ENCODE data around the gene FGFRL1.
"Not testable (repeated sequence)": the region's sequence is repeated elsewhere in the genome, so short reads cannot be mapped to it uniquely, and the experiment has no call there.

Gene FGFRL1

DNA sequence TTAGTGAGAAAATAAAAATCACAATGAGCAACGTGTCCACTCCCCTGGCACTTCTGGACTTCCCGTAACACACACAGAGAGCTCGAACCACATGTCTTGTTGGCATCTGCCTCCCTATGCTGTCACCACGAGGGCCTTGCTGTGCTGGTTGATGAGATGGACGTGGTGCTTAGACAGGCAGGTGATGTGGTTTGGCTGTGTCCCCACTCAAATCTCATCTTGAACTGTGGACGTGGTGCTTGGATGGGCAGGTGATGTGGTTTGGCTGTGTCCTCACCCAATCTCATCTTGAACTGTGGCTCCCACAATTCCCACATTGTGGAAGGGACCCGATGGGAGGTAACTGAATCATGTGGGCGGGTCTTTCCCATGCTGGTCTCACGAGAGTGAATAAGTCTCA is 40.0 kb downstream of the FGFRL1 start:
- DNase-seq (ENCODE audit: low read depth in 3 of 3), result no peak

DNA sequence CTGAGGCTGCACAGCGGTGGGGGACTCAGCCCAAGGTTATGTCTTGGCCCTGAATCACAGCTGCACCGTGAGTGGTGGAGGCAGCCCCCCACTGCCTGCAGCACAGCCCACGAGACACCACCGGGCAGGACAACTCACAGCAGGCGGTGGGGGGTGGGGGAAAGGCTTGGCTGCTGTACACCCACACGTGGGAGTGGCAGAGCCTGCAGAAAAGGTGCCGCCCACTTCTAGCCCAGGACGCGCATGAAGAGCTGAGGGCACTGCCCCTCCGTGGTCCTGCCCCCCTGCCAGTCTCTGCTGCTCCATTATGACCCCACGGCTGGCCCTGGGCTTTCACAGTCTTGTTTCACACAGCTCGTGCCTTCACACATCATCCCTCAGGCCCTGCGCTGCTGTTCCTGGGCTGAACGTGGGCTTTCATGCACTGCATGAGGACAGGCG is 40.8 kb downstream of the FGFRL1 start:
- no peak for DNase-seq (ENCODE audit: low read depth in 3 of 3)

DNA sequence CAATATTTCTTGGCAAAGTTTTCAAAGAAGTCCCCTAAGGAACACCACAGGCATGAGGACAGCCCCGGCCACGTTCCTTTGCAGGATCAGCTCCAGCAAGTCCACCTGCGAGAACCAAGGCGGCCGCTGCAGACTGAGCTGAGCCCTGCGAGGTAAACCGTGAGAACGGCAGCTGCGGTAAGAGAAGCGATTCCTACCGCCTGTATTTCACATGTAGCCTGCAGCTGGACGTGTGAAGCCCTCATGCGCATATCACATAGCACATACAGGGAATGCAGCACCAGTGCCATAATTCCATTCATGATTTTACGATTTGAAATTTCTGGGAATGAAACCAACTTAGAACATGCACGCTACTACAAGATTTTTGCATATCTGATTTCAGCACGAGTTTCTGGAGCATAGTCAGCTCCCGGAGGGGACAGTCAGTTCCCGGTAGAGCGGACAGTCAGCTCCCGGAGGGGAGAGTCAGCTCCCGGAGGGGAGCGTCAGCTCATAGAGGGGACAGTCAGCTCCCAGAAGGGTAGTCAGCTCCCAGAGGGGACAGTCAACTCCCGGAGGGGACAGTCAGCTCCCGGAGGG is 41.7 kb downstream of the FGFRL1 start:
- no peak for DNase-seq (ENCODE audit: low read depth in 3 of 3)

DNA sequence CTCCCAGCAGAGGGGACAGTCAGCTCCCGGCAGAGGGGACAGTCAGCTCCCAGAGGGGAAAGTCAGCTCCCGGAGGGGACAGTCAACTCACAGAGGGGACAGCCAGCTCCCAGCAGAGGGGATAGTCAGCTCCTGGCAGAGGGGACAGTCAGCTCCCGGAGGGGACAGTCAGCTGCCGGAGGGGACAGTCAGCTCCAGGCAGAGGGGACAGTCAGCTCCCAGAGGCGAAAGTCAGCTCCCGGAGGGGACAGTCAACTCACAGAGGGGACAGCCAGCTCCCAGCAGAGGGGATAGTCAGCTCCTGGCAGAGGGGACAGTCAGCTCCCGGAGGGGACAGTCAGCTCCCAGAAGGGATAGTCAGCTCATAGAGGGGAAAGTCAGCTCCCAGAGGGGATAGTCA is 42.5 kb downstream of the FGFRL1 start:
- not testable (repeated sequence) for DNase-seq (ENCODE audit: low read depth in 3 of 3)

DNA sequence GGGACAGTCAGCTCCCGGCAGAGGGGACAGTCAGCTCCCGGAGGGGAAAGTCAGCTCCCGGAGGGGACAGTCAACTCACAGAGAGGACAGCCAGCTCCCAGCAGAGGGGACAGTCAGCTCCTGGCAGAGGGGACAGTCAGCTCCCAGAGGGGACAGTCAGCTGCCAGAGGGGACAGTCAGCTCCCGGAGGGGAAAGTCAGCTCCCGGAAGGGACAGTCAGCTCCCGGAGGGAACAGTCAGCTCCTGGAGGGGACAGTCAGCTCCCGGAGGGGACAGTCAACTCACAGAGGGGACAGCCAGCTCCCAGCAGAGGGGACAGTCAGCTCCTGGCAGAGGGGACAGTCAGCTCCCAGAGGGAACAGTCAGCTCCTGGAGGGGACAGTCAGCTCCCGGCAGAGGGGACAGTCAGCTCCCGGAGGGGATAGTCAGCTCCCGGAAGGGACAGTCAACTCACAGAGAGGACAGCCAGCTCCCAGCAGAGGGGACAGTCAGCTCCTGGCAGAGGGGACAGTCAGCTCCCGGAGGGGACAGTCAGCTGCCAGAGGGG is 43.3 kb downstream of the FGFRL1 start:
- DNase-seq (ENCODE audit: low read depth in 3 of 3), result not testable (repeated sequence)

DNA sequence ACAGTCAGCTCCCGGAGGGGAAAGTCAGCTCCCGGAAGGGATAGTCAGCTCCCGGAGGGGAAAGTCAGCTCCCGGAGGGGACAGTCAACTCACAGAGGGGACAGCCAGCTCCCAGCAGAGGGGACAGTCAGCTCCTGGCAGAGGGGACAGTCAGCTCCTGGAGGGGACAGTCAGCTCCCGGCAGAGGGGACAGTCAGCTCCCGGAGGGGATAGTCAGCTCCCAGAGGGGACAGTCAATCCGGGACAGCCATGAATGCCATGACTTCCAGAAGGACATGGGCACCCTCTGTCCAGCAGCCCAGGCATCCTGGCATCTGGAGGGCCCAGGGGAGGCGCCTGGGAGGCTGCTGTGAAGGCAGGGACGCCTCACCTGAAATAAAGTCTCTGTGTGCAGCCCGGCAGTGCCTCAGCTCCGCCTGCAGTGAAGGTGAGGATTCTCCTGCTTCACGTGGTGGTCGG is 43.8 kb downstream of the FGFRL1 start:
- DNase-seq (ENCODE audit: low read depth in 3 of 3), result not testable (repeated sequence)

DNA sequence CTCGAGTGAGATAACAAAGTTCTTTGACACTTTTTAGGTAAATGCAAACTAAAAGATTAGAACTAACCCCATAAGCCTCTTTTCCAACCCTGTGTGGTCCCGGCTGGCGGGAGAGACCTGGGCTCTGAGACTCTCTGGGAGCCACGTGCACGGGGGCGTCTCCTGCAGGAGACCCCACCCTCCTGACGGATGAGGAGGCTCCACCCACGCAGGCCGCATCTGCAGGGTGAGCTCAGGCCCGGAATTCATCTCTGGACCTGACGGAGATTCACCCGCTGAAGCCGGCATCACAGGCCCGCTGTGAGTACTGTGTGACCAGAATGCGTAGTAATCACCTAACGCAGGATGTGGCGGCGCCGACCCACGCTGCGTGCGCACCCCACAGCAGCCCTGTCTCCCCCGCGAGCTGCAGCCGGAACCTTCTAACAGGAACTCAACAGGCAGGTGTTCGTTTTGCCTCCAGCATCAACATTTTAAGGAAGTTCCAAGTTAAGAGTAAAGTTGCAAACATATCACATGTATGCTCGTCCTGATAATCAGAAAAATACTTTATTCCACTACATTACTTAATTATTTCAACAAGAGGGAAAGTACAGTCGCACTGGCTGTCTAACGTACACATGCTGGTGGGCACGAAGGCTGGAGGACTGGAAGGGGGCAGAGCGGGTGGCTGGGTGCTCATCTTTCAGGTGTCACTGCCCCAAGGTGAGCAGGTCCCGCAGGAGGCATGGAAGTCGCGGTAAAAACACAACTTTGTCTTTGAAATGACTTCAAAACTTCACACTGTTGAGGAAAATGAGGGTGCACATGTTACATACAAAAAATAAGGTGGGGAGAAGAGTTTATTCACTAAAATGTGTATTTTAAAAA is 44.5 kb downstream of the FGFRL1 start:
- peak; percentile 55 to 71 (median 68) for DNase-seq (ENCODE audit: low read depth in 3 of 3)

DNA sequence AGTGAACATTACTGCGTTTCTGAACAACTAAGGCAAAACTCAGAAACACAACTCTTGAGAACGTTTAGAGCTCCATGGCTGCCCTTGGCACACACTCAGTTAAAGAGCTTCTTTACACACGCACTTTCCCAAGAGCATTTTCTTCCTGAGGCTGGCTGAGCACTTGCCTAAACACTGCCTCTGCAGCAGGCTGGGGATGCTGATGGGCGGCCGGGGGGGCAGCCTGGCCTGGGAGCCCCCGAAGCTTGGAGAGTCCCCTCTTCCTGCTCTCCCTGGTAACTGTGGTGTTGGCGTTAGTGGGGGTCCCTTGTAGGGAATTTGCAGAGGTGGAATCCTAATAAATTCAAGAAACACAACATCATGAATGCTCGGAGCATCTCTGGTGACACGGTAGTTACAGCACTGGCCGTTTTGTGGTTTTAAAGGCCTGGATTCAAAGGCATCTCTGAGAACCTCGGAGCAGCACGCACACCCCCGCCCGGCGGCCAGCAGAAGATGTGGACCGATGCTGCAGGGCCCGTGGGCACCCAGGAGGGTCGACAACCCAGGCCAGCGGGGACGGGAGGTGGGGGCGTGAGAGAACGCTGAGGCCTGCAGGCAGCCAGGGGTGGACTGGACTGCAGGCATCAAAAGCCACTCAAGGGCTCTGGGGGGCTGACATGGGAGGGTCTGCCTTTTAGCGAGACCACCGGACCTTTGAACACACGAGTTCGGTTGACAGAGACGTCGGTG is 45.4 kb downstream of the FGFRL1 start:
- DNase-seq (ENCODE audit: low read depth in 3 of 3), result no peak

DNA sequence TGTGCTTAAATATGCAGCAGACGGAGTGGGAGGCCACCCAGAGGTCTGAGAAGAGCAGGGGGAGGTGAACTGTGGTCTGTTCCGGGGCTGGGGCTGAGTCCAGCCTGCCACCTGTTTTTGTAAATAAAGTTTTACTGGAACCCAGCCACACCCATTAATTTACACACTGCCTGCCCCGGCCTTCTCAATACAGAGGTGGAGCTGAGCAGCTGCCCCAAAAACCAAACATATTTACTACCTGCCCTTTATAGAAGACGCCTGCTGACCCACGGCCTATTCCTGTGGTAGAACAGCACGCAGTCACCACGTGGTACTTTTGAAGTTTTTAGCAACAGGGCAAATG is 45.9 kb downstream of the FGFRL1 start:
- no peak for DNase-seq (ENCODE audit: low read depth in 3 of 3)

DNA sequence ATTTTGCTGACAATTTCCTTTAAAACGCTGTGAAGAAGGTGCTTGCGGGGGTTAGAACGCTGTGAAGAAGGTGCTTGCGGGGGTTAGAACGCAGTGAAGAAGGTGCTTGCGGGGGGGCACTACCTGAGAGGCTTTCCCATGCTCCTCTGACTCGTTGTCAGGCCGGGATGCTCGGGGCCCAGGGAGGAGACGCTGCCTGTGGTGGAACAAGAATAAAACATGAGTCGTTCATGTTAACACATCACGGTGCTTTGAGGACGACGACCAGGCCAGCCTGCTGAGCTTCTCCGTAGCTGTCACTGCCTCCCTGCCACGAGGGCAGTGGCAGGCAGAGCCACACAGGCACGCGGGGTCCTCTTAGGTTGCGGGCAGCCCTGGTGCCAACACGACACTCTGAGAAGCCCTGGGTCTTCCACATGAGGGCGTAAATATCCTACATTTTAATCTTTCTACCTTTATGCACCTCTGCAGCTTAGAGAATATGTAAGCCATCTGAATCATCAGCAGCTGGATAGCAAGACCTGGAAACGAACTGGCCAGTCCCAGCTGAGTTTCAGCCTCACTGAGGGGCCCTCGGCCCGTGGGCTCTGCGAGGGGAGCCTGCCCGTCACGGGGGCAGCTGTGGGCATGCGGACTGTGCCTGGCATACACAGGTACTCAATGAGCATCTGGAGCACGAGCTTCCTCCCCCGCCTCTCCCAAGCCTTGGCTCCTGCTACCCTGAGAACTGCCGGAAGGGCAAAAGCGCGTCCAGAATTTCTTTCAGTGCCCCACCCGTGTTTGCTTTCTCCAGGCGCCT is 47.0 kb downstream of the FGFRL1 start:
- DNase-seq (ENCODE audit: low read depth in 3 of 3), result no peak

DNA sequence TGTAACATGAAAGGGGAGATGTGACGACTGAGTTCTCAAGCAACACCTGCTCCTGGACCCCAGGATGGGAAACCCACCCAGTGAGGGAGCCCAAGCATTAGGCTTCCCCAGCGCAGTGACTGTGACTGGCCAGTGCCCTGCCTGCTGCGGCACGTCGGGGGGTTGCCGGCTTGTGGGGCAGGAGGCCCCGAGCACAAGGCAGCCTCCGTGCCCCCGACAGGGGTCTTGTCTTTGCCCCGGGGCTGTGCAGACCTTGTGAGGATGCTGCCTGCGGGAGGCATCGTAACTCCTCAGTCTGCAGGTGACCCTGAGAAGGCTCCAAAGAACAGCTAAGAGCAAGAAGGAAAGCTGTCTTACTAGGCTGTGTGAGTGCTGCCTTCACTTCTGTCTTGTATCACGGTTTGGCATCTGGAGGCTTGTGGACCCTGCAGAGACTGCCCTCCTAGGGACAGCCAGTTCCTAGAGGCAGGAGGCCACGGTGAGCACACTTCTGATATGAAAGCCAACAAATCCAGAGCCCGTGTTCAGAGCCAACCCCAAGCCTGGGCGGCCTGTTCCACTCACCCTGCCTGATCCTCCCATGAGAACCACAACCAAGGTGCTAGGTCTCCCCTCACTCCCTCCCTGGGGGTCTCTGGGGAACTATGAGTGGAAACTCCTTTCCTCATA is 47.7 kb downstream of the FGFRL1 start:
- no peak for DNase-seq (ENCODE audit: low read depth in 3 of 3)

DNA sequence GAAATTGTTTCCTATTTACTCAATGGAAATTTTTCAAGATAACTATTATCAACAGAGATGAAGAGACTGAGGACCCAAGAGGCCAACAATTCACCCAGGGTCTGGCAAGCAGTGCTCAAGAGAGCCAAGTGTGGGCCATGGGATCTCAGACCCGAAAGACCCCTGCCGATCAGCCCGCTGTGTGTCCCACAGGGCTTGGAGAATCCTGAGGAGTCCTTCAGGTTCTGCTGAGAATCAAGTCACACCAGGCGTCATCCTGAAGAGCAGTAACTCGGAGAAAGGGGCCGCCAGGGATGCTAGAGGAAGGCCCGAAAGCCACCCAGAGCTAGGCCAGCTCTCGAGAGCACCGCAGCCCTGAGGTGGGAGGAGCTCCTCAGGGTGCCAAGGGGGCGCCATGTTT is 48.7 kb downstream of the FGFRL1 start:
- DNase-seq (ENCODE audit: low read depth in 3 of 3), result no peak

DNA sequence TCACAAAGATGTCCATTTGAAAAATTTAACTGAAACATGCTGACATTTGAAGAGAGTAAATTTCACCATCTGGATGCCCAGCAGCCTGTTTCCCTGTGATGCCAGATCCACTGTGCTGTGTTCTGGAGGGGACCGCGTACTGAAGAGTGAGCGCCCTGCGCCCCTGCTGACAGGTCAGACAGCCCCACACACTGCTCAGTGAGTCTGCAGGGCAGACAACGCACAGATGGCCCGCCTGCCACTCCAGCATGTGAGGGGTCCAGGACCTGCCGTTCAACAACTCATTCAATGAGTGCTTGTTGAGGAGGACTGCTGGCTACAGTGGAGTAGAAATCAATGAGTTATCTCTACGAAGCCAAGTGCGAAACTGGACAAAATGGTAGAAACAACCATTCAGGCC is 49.2 kb downstream of the FGFRL1 start:
- no peak for DNase-seq (ENCODE audit: low read depth in 3 of 3)

DNA sequence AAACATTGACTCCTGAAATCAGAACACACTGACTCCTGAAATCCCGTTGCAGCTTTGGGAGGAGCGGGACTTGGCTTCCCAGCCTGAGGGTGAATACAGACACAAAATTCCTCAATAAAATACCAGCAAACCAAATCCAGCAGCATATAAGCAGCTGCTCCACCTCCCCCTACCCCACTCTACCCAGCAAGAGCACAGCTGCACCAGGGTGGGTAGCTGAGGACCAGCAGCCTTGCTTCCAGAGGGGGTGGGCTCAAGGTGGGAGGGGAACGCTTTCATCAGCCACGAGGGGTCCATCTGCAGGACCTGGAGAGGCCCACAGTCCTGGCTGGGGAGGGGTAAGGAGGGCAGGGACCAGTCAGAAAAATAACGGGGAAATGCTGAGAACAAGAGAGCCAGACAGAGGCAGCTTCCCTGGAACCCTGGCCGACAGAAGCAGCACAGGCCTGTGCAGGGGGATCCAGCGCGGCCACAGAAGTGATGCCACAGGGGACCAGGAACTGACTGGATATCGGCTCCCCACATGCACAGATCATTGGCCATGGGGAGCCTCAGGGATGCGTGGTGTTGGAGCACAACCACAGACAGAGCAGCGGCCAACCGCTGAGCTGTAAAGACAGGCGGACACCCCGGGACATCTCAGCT is 49.8 kb downstream of the FGFRL1 start:
- no peak for DNase-seq (ENCODE audit: low read depth in 3 of 3)

DNA sequence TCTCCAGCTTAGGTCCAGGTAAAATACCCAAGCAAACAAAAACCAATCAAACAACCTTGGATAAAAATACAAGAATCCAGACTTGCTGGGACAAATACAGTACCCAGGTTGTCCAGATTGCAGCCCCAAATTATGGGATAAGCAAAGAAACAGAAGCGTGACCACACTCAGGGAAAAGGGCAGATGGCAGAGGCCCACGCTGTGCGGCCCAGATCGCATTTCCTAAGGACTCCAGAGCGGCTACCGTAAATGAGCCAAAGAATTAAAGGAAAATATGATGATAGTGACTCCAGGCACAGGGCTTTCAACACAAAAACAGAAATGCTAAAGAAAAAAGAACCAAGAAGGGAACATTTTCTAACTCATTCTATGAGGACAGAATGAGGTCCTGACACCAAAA is 50.3 kb downstream of the FGFRL1 start:
- no peak for DNase-seq (ENCODE audit: low read depth in 3 of 3)

DNA sequence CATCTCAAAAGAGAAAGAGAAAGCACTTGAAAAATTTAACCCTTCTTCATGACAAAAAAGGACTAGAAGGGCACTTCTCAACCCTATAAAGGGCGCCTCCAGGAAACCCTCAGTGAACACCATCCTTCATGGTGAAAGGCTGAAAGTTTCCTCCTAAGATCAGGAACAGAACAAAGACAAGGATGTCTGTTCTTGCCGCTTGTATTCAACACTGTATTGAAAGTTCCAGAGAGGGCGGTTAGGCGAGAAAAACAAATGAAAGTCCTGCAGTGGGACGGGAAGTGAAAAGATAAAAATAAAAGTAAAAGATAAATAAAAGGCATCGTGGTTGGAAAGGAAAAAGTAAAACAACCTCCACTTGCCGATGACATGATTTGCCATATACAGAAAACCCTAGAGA is 51.0 kb downstream of the FGFRL1 start:
- no peak for DNase-seq (ENCODE audit: low read depth in 3 of 3)

DNA sequence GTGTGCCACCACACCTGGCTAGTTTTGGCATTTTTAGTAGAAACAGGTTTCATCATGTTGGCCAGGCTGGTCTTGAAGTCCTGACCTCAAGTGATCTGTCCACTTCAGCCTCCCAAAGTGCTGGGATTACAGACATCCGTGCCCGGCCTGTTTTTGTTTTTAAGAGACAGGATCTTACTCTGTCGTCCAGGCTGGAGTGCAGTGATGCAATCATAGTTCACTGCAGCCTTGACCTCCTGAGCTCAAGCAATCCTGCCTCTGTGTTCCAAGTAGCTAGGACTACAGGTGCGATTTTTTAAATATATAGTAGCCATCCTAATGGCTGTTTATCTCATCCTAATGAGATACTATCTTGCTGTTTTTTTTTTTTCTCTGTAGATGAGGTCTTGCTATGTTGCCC is 54.3 kb downstream of the FGFRL1 start:
- no peak for DNase-seq (ENCODE audit: low read depth in 3 of 3)

DNA sequence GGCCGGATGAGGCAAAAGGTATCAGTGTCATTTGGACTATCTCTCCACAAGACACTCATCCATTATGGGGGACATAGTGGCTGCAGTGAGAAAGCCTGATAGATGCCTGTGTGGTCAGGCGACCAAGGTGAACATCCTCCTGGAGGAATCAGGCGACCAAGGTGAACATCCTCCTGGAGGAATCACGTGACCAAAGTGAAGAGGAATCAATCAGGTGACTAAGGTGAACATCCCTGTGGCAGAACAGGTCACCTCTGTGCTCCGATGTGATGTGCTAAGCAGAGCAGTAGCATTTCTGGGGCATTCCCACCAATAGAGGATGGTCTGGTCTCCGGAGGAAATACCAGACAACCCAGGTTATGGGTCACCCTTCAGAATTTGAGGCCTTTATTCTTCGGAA is 58.0 kb downstream of the FGFRL1 start:
- no peak for DNase-seq (ENCODE audit: low read depth in 3 of 3)

DNA sequence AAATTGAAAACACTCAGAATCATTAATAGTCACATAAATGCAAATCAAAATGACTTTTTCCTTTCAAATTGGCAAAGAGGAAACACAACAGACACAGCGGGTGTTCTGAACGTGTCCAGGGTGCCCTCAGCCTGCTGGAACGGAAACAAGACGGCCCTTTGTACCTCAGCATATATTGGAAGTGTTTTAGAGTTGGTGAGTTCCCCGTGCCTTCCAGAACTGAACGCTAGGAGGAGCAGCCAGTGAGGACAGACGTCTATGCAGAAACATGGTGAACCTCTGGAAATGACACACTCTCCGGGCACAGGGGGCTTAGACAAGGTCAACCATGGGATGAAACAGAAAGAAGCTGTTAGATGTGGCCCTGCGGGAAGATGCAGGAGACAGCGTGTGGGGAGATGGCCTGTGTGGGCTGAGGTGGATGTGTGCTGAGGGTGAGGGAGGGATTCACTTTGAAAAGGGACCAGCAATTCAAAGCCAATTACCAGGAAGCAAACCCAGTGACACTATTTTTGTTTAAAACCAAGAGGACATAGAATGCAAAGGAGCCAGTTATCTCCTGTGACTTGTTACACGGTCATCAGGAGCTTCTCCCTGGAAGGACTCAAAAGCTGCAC is 61.5 kb downstream of the FGFRL1 start:
- peak in 2 of 3 experiments; percentile 27 to 30 for DNase-seq (ENCODE audit: low read depth in 3 of 3)

DNA sequence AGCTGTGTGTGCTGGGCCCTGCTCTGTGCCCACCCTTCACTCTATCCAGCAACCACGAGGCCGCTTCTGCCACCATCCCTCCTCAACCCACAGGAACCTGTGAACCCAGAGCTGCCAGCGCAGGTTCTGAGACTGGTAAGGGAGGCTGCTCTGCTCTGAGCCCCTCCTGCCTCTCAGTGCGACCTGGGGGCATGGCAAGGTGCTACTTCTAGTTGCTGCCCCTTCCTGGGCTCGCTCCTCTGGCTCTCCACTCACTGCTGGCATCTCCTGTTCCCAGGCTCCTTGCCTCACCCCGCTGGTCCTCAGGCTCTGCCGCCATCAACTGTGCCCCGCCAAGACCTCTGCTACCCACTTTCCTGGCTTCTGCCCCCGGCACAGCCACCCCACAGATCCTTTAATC is 62.7 kb downstream of the FGFRL1 start:
- no peak for DNase-seq (ENCODE audit: low read depth in 3 of 3)
